A673 (cell line): ENCODE results near the gene MTO1. TPM values are rescaled to one million over a fixed set of nuclear protein-coding genes. Genes with fewer than 3 reads are reported as not detected.
"Not testable (repeated sequence)": the region's sequence is repeated elsewhere in the genome, so short reads cannot be mapped to it uniquely, and the experiment has no call there.

Experiments
- BruUV-seq: library from RNA; stranded (reverse); fragments of 400-500 nt; replicated peaks from 2 replicates; lab custom pipeline; 2021; lab: Mats Ljungman, UMichigan
- CTCF ChIA-PET: fragments of 300-600 bp; sonication (Branson Sonifier 250); formaldehyde crosslinking; loops from one replicate; lab custom pipeline; 2022; ENCODE audit warnings: antibody characterized with exemption; lab: Charles Lee
- POLR2A ChIA-PET: fragments of 300-600 bp; sonication (Branson Sonifier 250); formaldehyde crosslinking; loops from one replicate; lab custom pipeline; 2022; ENCODE audit warnings: antibody characterized with exemption; ENCODE audit not compliant: low non-redundant PET; lab: Charles Lee
- DNase-seq: peaks from one replicate; pipeline ENCODE4 v3.0.0-alpha.2; 2015; ENCODE audit warnings: low spot score
- H3K27ac ChIP-seq: fragments of 200-600 bp; sonication (generic); 2 replicates; pipeline ENCODE4 v1.5.1; 2016; ENCODE audit warnings: mixed run types, low read depth, mild to moderate bottlenecking, mixed read lengths, antibody characterized with exemption, low read length; ENCODE audit not compliant: poor library complexity, severe bottlenecking
- H3K27me3 ChIP-seq: fragments of 200-600 bp; sonication (generic); replicated peaks from 2 replicates; pipeline ENCODE4 v1.6.1; 2017; ENCODE audit warnings: mixed run types, low read depth, mild to moderate bottlenecking, mixed read lengths, antibody characterized with exemption, low read length; ENCODE audit not compliant: insufficient read depth, poor library complexity
- H3K36me3 ChIP-seq: fragments of 200-600 bp; sonication (generic); 2 replicates; pipeline ENCODE4 v1.6.1; 2016; ENCODE audit warnings: mixed run types, mild to moderate bottlenecking, mixed read lengths, antibody characterized with exemption, low read length; ENCODE audit not compliant: insufficient read depth, poor library complexity, severe bottlenecking
- H3K4me1 ChIP-seq: fragments of 200-600 bp; sonication (generic); 2 replicates; pipeline ENCODE4 v1.6.1; 2017; ENCODE audit warnings: mixed run types, mild to moderate bottlenecking, mixed read lengths, antibody characterized with exemption, low read length; ENCODE audit not compliant: insufficient read depth, poor library complexity, severe bottlenecking
- H3K4me3 ChIP-seq: fragments of 200-600 bp; sonication (generic); 2 replicates; pipeline ENCODE4 v1.5.1; 2016; ENCODE audit warnings: low read depth, mixed run types, mild to moderate bottlenecking, mixed read lengths, low read length; ENCODE audit not compliant: poor library complexity, severe bottlenecking
- H3K9me3 ChIP-seq: fragments of 200-600 bp; sonication (generic); 2 replicates; pipeline ENCODE4 v1.6.1; 2016; ENCODE audit warnings: mixed run types, low read depth, mild to moderate bottlenecking, mixed read lengths, antibody characterized with exemption, low read length; ENCODE audit not compliant: poor library complexity, severe bottlenecking
- CTCF ChIP-seq: fragments of 300-800, 200-600 bp; sonication (generic); conservative IDR thresholded peaks from 2 replicates; pipeline ENCODE4 v1.5.1; 2017; ENCODE audit warnings: low read depth, mild to moderate bottlenecking, antibody characterized with exemption, low read length, moderate library complexity, mixed read lengths
- EZH2 ChIP-seq: fragments of 200-600 bp; sonication (generic); IDR thresholded peaks from 2 replicates; pipeline ENCODE4 v1.6.1; 2017; ENCODE audit warnings: borderline replicate concordance, low read depth, mild to moderate bottlenecking, mixed read lengths, antibody characterized with exemption, low read length; ENCODE audit not compliant: poor library complexity, severe bottlenecking
- intact Hi-C: fragments of 100-400 bp; cut with micrococcal nuclease; formaldehyde crosslinking; loops from one replicate; pipeline ENCODE4 v1.10.0; 2022; ENCODE audit not compliant: unreplicated experiment
- total RNA-seq: library from RNA; stranded (reverse); gene quantifications from 2 replicates; pipeline ENCODE4 v1.2.3, GENCODE V29; 2021

MTO1 gene
- total RNA-seq, 1 experiment from 2014 or later, result 50.8 TPM

- Histone ChIP-seq H3K9me3 (no peaks in the 10 kb centered on the region), H3K36me3 (no peaks in the 10 kb centered on the region), H3K4me1 (no peaks in the 10 kb centered on the region), H3K27ac (no peak overlapping the region), H3K27me3 (no peaks in the 10 kb centered on the region), H3K4me3 (no peak overlapping the region)
- no peak for TF ChIP-seq CTCF
- TF ChIP-seq EZH2, result no peak
- ChIA-PET POLR2A (no interaction called here), CTCF (no interaction called here)
- BruUV-seq, result no TSS peak
- no peak for DNase-seq
- intact Hi-C loops, result no loop called here
Measured at GRCh38 chr6:73542891-73543290, 81.4 kb downstream of the MTO1 start.

- Histone ChIP-seq H3K4me3 (no peak overlapping the region), H3K27me3 (no peaks in the 10 kb centered on the region), H3K36me3 (no peaks in the 10 kb centered on the region), H3K4me1 (no peaks in the 10 kb centered on the region), H3K9me3 (no peaks in the 10 kb centered on the region), H3K27ac (no peak overlapping the region)
- no peak for DNase-seq
- ChIA-PET CTCF (no interaction called here), POLR2A (no interaction called here)
- no TSS peak for BruUV-seq
- TF ChIP-seq CTCF (no peak), EZH2 (no peak)
- intact Hi-C loops, result no loop called here
Measured at GRCh38 chr6:73547036-73547435, 85.5 kb downstream of the MTO1 start.

- no peak for DNase-seq
- intact Hi-C loops, result no loop called here
- H3K4me1 ChIP-seq, result no peaks in the 10 kb centered on the region
- no peaks in the 10 kb centered on the region for H3K9me3 ChIP-seq
- H3K4me3 ChIP-seq, result no peak overlapping the region
- no peaks in the 10 kb centered on the region for H3K36me3 ChIP-seq
- ChIA-PET POLR2A (interaction anchor here (0.6 kb wide), 1 partner anchor 62 kb away, joined by 3 read pairs; no protein-coding TSS in a partner anchor), CTCF (no interaction called here)
- TF ChIP-seq CTCF (no peak), EZH2 (no peak)
- no peak overlapping the region for H3K27ac ChIP-seq
- H3K27me3 ChIP-seq, result no peaks in the 10 kb centered on the region
- no TSS peak for BruUV-seq
Measured at GRCh38 chr6:73548458-73549446, 87.2 kb downstream of the MTO1 start.

GRCh38 chr6:73551115-73551514 lies 89.6 kb downstream of the MTO1 start:
- H3K27me3 ChIP-seq, H3K27ac ChIP-seq, intact Hi-C loops, H3K9me3 ChIP-seq, BruUV-seq, POLR2A ChIA-PET, H3K4me3 ChIP-seq, DNase-seq, H3K36me3 ChIP-seq, H3K4me1 ChIP-seq: not testable (repeated sequence)
- CTCF ChIA-PET, result interaction anchor here (0.6 kb wide), 1 partner anchor 9 kb away, joined by 3 read pairs; no protein-coding TSS in a partner anchor

GRCh38 chr6:73555380-73555949 lies 93.9 kb downstream of the MTO1 start:
- H3K9me3 ChIP-seq, intact Hi-C loops, H3K27ac ChIP-seq, H3K27me3 ChIP-seq, BruUV-seq, H3K36me3 ChIP-seq, H3K4me3 ChIP-seq, H3K4me1 ChIP-seq, DNase-seq: not testable (repeated sequence)
- ChIA-PET POLR2A (interaction anchor here (0.7 kb wide), 1 partner anchor 12 kb away, joined by 3 read pairs; no protein-coding TSS in a partner anchor), CTCF (interaction anchor here (0.6 kb wide), 1 partner anchor 1940 kb away, joined by 3 read pairs; no protein-coding TSS in a partner anchor)
